IMR-90 (cell line): Measurements from ENCODE around the gene TTC3. TPM values are rescaled to one million over a fixed set of nuclear protein-coding genes. Genes with fewer than 3 reads are reported as not detected.

Experiments
- ATAC-seq: fragments of 200-7000 bp; cut with Tn5 transposase; 2 replicates; pipeline ENCODE4 v1.9.1; 2020; ENCODE audit warnings: low read depth, mild to moderate bottlenecking, moderate library complexity
- BruUV-seq: library from RNA; stranded (reverse); fragments of 400-500 nt; replicated peaks from 2 replicates; lab custom pipeline; 2021; lab: Mats Ljungman, UMichigan
- CTCF ChIA-PET: fragments of 300-600 bp; formaldehyde crosslinking; extraction: SDS; loops from one replicate; lab custom pipeline; 2021; ENCODE audit warnings: antibody characterized with exemption; lab: Yijun Ruan, JAX
- POLR2A ChIA-PET: fragments of 300-600 bp; sonication (Branson Sonifier 250); formaldehyde crosslinking; loops from one replicate; lab custom pipeline; 2022; ENCODE audit warnings: antibody characterized with exemption; ENCODE audit not compliant: unreplicated experiment; lab: Charles Lee
- DNase-seq: peaks from one replicate; pipeline ENCODE4 v3.0.0; 2013
- H2AFZ ChIP-seq: replicated peaks from 2 replicates; pipeline ENCODE3; 2013; ENCODE audit warnings: low read length, mild to moderate bottlenecking; ENCODE audit not compliant: poor library complexity
- H2AK5ac ChIP-seq: 2 replicates; pipeline ENCODE4 v1.6.1; 2013; ENCODE audit warnings: low read depth, low read length, inconsistent platforms
- H2AK9ac ChIP-seq: replicated peaks from 2 replicates; pipeline ENCODE3; 2013; ENCODE audit warnings: mild to moderate bottlenecking, low read depth, low read length, moderate library complexity; ENCODE audit not compliant: poor library complexity
- H2BK120ac ChIP-seq: 2 replicates; pipeline ENCODE4 v1.6.1; 2013; ENCODE audit warnings: low read depth, low read length, inconsistent platforms
- H2BK15ac ChIP-seq: 3 replicates; pipeline ENCODE4 v1.6.1; 2013; ENCODE audit warnings: low read depth, low read length, inconsistent platforms
- H2BK20ac ChIP-seq: 2 replicates; pipeline ENCODE4 v1.6.1; 2013; ENCODE audit warnings: low read depth, mild to moderate bottlenecking, inconsistent platforms, low read length, moderate library complexity
- H2BK5ac ChIP-seq: 2 replicates; pipeline ENCODE4 v1.6.1; 2013; ENCODE audit warnings: mild to moderate bottlenecking, low read depth, low read length, inconsistent platforms; ENCODE audit not compliant: poor library complexity, severe bottlenecking
- H3K14ac ChIP-seq: replicated peaks from 2 replicates; pipeline ENCODE4 v1.6.1; 2013; ENCODE audit warnings: low read depth, low read length, inconsistent platforms
- H3K18ac ChIP-seq: 2 replicates; pipeline ENCODE4 v1.6.1; 2013; ENCODE audit warnings: low read depth, low read length, control low read depth
- H3K23ac ChIP-seq: 2 replicates; pipeline ENCODE4 v1.6.1; 2013; ENCODE audit warnings: low read depth, low read length, inconsistent platforms
- H3K27ac ChIP-seq: 2 replicates; pipeline ENCODE4 v1.5.1; 2013; ENCODE audit warnings: mild to moderate bottlenecking, control low read depth, low read length; ENCODE audit not compliant: insufficient read depth
- H3K27me3 ChIP-seq: 2 replicates; pipeline ENCODE4 v1.6.1; 2013; ENCODE audit warnings: low read length; ENCODE audit not compliant: control insufficient read depth, insufficient read depth
- H3K36me3 ChIP-seq: 2 replicates; pipeline ENCODE4 v1.6.1; 2013; ENCODE audit warnings: low read length, mixed read lengths; ENCODE audit not compliant: control insufficient read depth, insufficient read depth
- H3K4ac ChIP-seq: 2 replicates; pipeline ENCODE4 v1.6.1; 2013; ENCODE audit warnings: low read depth, low read length, inconsistent platforms
- H3K4me1 ChIP-seq: 2 replicates; pipeline ENCODE4 v1.6.1; 2013; ENCODE audit warnings: low read length, mixed read lengths; ENCODE audit not compliant: control insufficient read depth, insufficient read depth
- H3K4me2 ChIP-seq: 2 replicates; pipeline ENCODE4 v1.6.1; 2013; ENCODE audit warnings: low read depth, mild to moderate bottlenecking, control low read depth, low read length, moderate library complexity
- H3K4me3 ChIP-seq: 2 replicates; pipeline ENCODE4 v1.5.1; 2013; ENCODE audit warnings: low read depth, mild to moderate bottlenecking, control low read depth, low read length, moderate library complexity; ENCODE audit not compliant: insufficient read depth
- H3K56ac ChIP-seq: 2 replicates; pipeline ENCODE4 v1.6.1; 2013; ENCODE audit warnings: low read length, inconsistent platforms; ENCODE audit not compliant: insufficient read depth; ENCODE audit errors: extremely low read depth
- H3K79me1 ChIP-seq, 2 experiments: 2 replicates each; pipeline ENCODE4 v1.6.1; 2013; ENCODE audit warnings: low read length in 2 of 2, inconsistent platforms in 1 of 2, low read depth in 1 of 2
- H3K9ac ChIP-seq: 2 replicates; pipeline ENCODE4 v1.6.1; 2013; ENCODE audit warnings: low read depth, low read length, control low read depth
- H3K9me1 ChIP-seq: 2 replicates; pipeline ENCODE4 v1.6.1; 2013; ENCODE audit warnings: low read length, inconsistent platforms; ENCODE audit not compliant: insufficient read depth
- H3K9me3 ChIP-seq: 2 replicates; pipeline ENCODE4 v1.6.1; 2013; ENCODE audit warnings: low read length; ENCODE audit not compliant: control insufficient read depth, insufficient read depth
- H4K20me1 ChIP-seq: 2 replicates; pipeline ENCODE4 v1.6.1; 2013; ENCODE audit warnings: low read length, inconsistent platforms; ENCODE audit not compliant: insufficient read depth
- H4K5ac ChIP-seq: 2 replicates; pipeline ENCODE4 v1.6.1; 2013; ENCODE audit warnings: mild to moderate bottlenecking, low read depth, low read length, control low read depth
- H4K8ac ChIP-seq, 2 experiments: 2 replicates each; pipeline ENCODE4 v1.6.1; 2013; ENCODE audit warnings: low read depth in 2 of 2, low read length in 2 of 2, control low read depth in 1 of 2, inconsistent platforms in 1 of 2
- H4K91ac ChIP-seq: 2 replicates; pipeline ENCODE4 v1.6.1; 2013; ENCODE audit warnings: low read depth, low read length, inconsistent platforms; ENCODE audit not compliant: insufficient read depth
- BHLHE40 ChIP-seq: fragments of 150-350 bp; IDR thresholded peaks from 2 replicates; pipeline ENCODE4 v1.6.1; 2016; ENCODE audit warnings: mild to moderate bottlenecking, low read depth, low read length
- CEBPB ChIP-seq: IDR thresholded peaks from 2 replicates; pipeline ENCODE4 v1.6.1; 2012; ENCODE audit warnings: low read depth, low read length, improper control_type of control experiment
- CHD1 ChIP-seq: IDR thresholded peaks from 2 replicates; pipeline ENCODE4 v1.6.1; 2012; ENCODE audit warnings: low read depth, low read length, improper control_type of control experiment
- CTCF ChIP-seq: conservative IDR thresholded peaks from 2 replicates; pipeline ENCODE4 v1.5.1; 2012; ENCODE audit warnings: mild to moderate bottlenecking, low read depth, low read length, improper control_type of control experiment
- ELK1 ChIP-seq: fragments of 150-350 bp; IDR thresholded peaks from 2 replicates; pipeline ENCODE4 v1.6.1; 2016; ENCODE audit warnings: low read depth, mild to moderate bottlenecking, low read length, moderate library complexity, borderline replicate concordance
- FOS ChIP-seq: fragments of 150-350 bp; IDR thresholded peaks from 2 replicates; pipeline ENCODE4 v1.6.1; 2016; ENCODE audit warnings: low read depth, low read length
- MAFK ChIP-seq: IDR thresholded peaks from 2 replicates; pipeline ENCODE4 v1.6.1; 2012; ENCODE audit warnings: low read depth, low read length, improper control_type of control experiment
- MAZ ChIP-seq: IDR thresholded peaks from 2 replicates; pipeline ENCODE4 v1.6.1; 2012; ENCODE audit warnings: low read depth, mild to moderate bottlenecking, low read length, improper control_type of control experiment, moderate library complexity, borderline replicate concordance
- MXI1 ChIP-seq: IDR thresholded peaks from 2 replicates; pipeline ENCODE4 v1.6.1; 2012; ENCODE audit warnings: low read depth, mild to moderate bottlenecking, low read length, moderate library complexity, borderline replicate concordance
- NFE2L2 ChIP-seq: fragments of 150-350 bp; IDR thresholded peaks from 2 replicates; pipeline ENCODE4 v1.6.1; 2016; ENCODE audit warnings: low read depth, mild to moderate bottlenecking, low read length
- POLR2A ChIP-seq: IDR thresholded peaks from 2 replicates; pipeline ENCODE4 v1.6.1; 2012; ENCODE audit warnings: mild to moderate bottlenecking, low read depth, low read length
- RAD21 ChIP-seq: IDR thresholded peaks from 2 replicates; pipeline ENCODE4 v1.6.1; 2012; ENCODE audit warnings: low read length, improper control_type of control experiment
- RCOR1 ChIP-seq: IDR thresholded peaks from 2 replicates; pipeline ENCODE4 v1.6.1; 2012; ENCODE audit warnings: mild to moderate bottlenecking, low read length, improper control_type of control experiment; ENCODE audit not compliant: insufficient replicate concordance
- RFX5 ChIP-seq: IDR thresholded peaks from 2 replicates; pipeline ENCODE4 v1.8.0; 2012; ENCODE audit warnings: low read depth, mild to moderate bottlenecking, low read length, moderate library complexity
- SMC3 ChIP-seq: fragments of 150-350 bp; IDR thresholded peaks from 2 replicates; pipeline ENCODE4 v1.6.1; 2016; ENCODE audit warnings: low read depth, mild to moderate bottlenecking, antibody characterized with exemption, low read length, moderate library complexity
- USF2 ChIP-seq: fragments of 150-350 bp; IDR thresholded peaks from 2 replicates; pipeline ENCODE4 v1.6.1; 2017; ENCODE audit warnings: mild to moderate bottlenecking, antibody characterized with exemption, low read length, low read depth
- WGBS, 2 experiments: methylation state at CpG; one replicate each; pipeline versions ENCODE4 v1.1.5 to v1.1.7; 2013; ENCODE audit warnings: missing lambda C conversion rate in 2 of 2; ENCODE audit not compliant: insufficient read length in 1 of 2; ENCODE audit errors: extremely low coverage in 2 of 2; 5-methylcytosine and 5-hydroxymethylcytosine counted together
- dilution Hi-C: fragments of 300-500 bp; cut with HindIII; formaldehyde crosslinking; loops from one replicate; pipeline ENCODE4 v1.14.3; 2018; ENCODE audit warnings: low sequenced_read_pairs; ENCODE audit not compliant: unreplicated experiment
- in situ Hi-C: fragments of 300-500 bp; cut with MboI; formaldehyde crosslinking; loops from 3 replicates; pipeline ENCODE4 v1.14.3; 2019; ENCODE audit warnings: low sequenced_read_pairs, inconsistent platforms, mixed read lengths
- intact Hi-C: fragments of 100-400 bp; cut with micrococcal nuclease; formaldehyde crosslinking; loops from 2 replicates; pipeline ENCODE4 v1.10.0; 2022
- polyA plus RNA-seq, 3 experiments: library from polyadenylated mRNA; depleted of rRNA; stranded (reverse); fragments of >200 nt; gene quantifications; 2 replicates each; pipeline ENCODE4 v1.2.3, GENCODE V29; 2012; ENCODE audit warnings: low replicate concordance in 1 of 3
- total RNA-seq: library from RNA; depleted of rRNA; stranded (reverse); fragments of >200 nt; gene quantifications from 2 replicates; pipeline ENCODE4 v1.2.3, GENCODE V29; 2012

The TTC3 gene
- total and polyA plus RNA-seq, 2 of the 4 experiments (the other 2 are of a cell fraction), result 96.7 to 293 TPM

- no peaks in the 10 kb centered on the region for H3K9me3 ChIP-seq
- H3K4ac ChIP-seq, result no peak overlapping the region
- no peak overlapping the region for H4K5ac ChIP-seq
- WGBS, 2 experiments, result 67% methylated on average over 3 of the region's 6 CpGs; no CpG with 5 or more reads in 1 of the 2 experiments
- in situ Hi-C loops, result no loop called here
- H3K9me1 ChIP-seq, result no peaks in the 10 kb centered on the region
- no peak overlapping the region for H2BK20ac ChIP-seq
- no peak overlapping the region for H3K4me2 ChIP-seq
- no peak overlapping the region for H4K8ac ChIP-seq
- H4K91ac ChIP-seq, result no peak overlapping the region
- H3K27me3 ChIP-seq, result peaks cover 5% of the 10 kb centered on the region
- dilution Hi-C loops, result no loop called here
- intact Hi-C loops, result no loop called here
- POLR2A ChIA-PET, result no interaction called here
- H3K23ac ChIP-seq, result no peak overlapping the region
- H3K14ac ChIP-seq, result no peak overlapping the region
- CTCF ChIA-PET, result interaction anchor here (0.5 to 0.7 kb wide), 2 partner anchors 19 to 31 kb away, joined by 3 read pairs; no protein-coding TSS in a partner anchor
- no peak overlapping the region for H2BK15ac ChIP-seq
- no peak overlapping the region for H3K18ac ChIP-seq
- H3K56ac ChIP-seq, result no peak overlapping the region
- no peak for ATAC-seq
- H3K9ac ChIP-seq, result no peak overlapping the region
- no peaks in the 10 kb centered on the region for H3K79me1 ChIP-seq
- no peak overlapping the region for H2AFZ ChIP-seq
- no peaks in the 10 kb centered on the region for H4K20me1 ChIP-seq
- no peak overlapping the region for H3K27ac ChIP-seq
- no peak for DNase-seq
- H2BK5ac ChIP-seq, result no peak overlapping the region
- no peaks in the 10 kb centered on the region for H3K36me3 ChIP-seq
- TF ChIP-seq FOS, result no peak
- TF ChIP-seq SMC3, result no peak
- no peak for TF ChIP-seq USF2
- TF ChIP-seq POLR2A, result no peak
- no peak for TF ChIP-seq ELK1
- TF ChIP-seq MXI1, result no peak
- no peak for TF ChIP-seq MAZ
- TF ChIP-seq RFX5, result no peak
- TF ChIP-seq MAFK, result no peak
- no peak for TF ChIP-seq RCOR1
- TF ChIP-seq NFE2L2, result no peak
- no peak for TF ChIP-seq CHD1
- no peak for TF ChIP-seq CEBPB
- TF ChIP-seq CTCF, result no peak
- no peak for TF ChIP-seq RAD21
- TF ChIP-seq BHLHE40, result no peak
- H3K4me3 ChIP-seq, result no peak overlapping the region
- BruUV-seq, result no TSS peak
- H2AK5ac ChIP-seq, result no peak overlapping the region
- no peaks in the 10 kb centered on the region for H3K4me1 ChIP-seq
- no peak overlapping the region for H2BK120ac ChIP-seq
- H2AK9ac ChIP-seq, result no peak overlapping the region
These were observed 27.9 kb upstream of the TTC3 start for GRCh38 chr21:37045149-37045548.
